ENCODE measurements around the gene MAD1L1. TPM values are rescaled to one million over a fixed set of nuclear protein-coding genes. Genes with fewer than 3 reads are reported as not detected.
A peak's percentile ranks its signal among the peaks of the same experiment; 100 is the strongest.

Gene MAD1L1
- total and polyA plus RNA-seq, 4 donors, result 29.3 to 44.1 (median 35.8) TPM

- no peaks in the 10 kb centered on the region for H3K27me3 ChIP-seq (ENCODE audit: control insufficient read depth, insufficient read depth, low read length)
- no peak overlapping the region for H3K27ac ChIP-seq (ENCODE audit: low read depth, low read length)
Measured at GRCh38 chr7:2261611-2262010, 28.9 kb upstream of the MAD1L1 start.

GRCh38 chr7:2260820-2261219 is 28.1 kb upstream of the MAD1L1 start:
- H3K36me3 ChIP-seq (ENCODE audit: control insufficient read depth, insufficient read depth, low read length), result peaks cover 75% of the 10 kb centered on the region
- H3K4me3 ChIP-seq (ENCODE audit: low read depth, low read length), result no peak overlapping the region
- 100% methylated on average over 1 of the region's 5 CpGs for WGBS (ENCODE audit: insufficient coverage)
- no peaks in the 10 kb centered on the region for H3K9me3 ChIP-seq (ENCODE audit: control insufficient read depth, insufficient read depth, low read length)
- H3K27me3 ChIP-seq (ENCODE audit: control insufficient read depth, insufficient read depth, low read length), result no peaks in the 10 kb centered on the region
- no peaks in the 10 kb centered on the region for H3K4me1 ChIP-seq (ENCODE audit: control insufficient read depth, insufficient read depth, low read length)
- no peak overlapping the region for H3K27ac ChIP-seq (ENCODE audit: low read depth, low read length)
- DNase-seq (ENCODE audit: low read depth in 4 of 6, low spot score in 6 of 6), result peak in 1 of 6 donors; percentile 28

More at GRCh38 chr7:2261611-2262010, 28.9 kb upstream of the MAD1L1 start:
- no peak for DNase-seq (ENCODE audit: low read depth in 4 of 6, low spot score in 6 of 6)
- WGBS (ENCODE audit: insufficient coverage), result 90% methylated on average over 14 of the region's 14 CpGs
- Histone ChIP-seq H3K36me3 (ENCODE audit: control insufficient read depth, insufficient read depth, low read length) (peaks cover 67% of the 10 kb centered on the region), H3K9me3 (ENCODE audit: control insufficient read depth, insufficient read depth, low read length) (no peaks in the 10 kb centered on the region), H3K4me1 (ENCODE audit: control insufficient read depth, insufficient read depth, low read length) (no peaks in the 10 kb centered on the region), H3K4me3 (ENCODE audit: low read depth, low read length) (no peak overlapping the region)

GRCh38 chr7:2259480-2259879 is 26.7 kb upstream of the MAD1L1 start:
- H3K4me1 ChIP-seq (ENCODE audit: control insufficient read depth, insufficient read depth, low read length), result no peaks in the 10 kb centered on the region
- H3K36me3 ChIP-seq (ENCODE audit: control insufficient read depth, insufficient read depth, low read length), result peaks cover 80% of the 10 kb centered on the region
- no peak overlapping the region for H3K4me3 ChIP-seq (ENCODE audit: low read depth, low read length)
- no peaks in the 10 kb centered on the region for H3K9me3 ChIP-seq (ENCODE audit: control insufficient read depth, insufficient read depth, low read length)
- no peaks in the 10 kb centered on the region for H3K27me3 ChIP-seq (ENCODE audit: control insufficient read depth, insufficient read depth, low read length)
- DNase-seq (ENCODE audit: low read depth in 4 of 6, low spot score in 6 of 6), result no peak
- H3K27ac ChIP-seq (ENCODE audit: low read depth, low read length), result no peak overlapping the region
- 85% methylated on average over 6 of the region's 9 CpGs for WGBS (ENCODE audit: insufficient coverage)

- no peak for DNase-seq (ENCODE audit: low read depth in 4 of 6, low spot score in 6 of 6)
- Histone ChIP-seq H3K4me3 (ENCODE audit: low read depth, low read length) (no peak overlapping the region), H3K9me3 (ENCODE audit: control insufficient read depth, insufficient read depth, low read length) (no peaks in the 10 kb centered on the region), H3K4me1 (ENCODE audit: control insufficient read depth, insufficient read depth, low read length) (no peaks in the 10 kb centered on the region), H3K27me3 (ENCODE audit: control insufficient read depth, insufficient read depth, low read length) (no peaks in the 10 kb centered on the region), H3K36me3 (ENCODE audit: control insufficient read depth, insufficient read depth, low read length) (peaks cover 80% of the 10 kb centered on the region), H3K27ac (ENCODE audit: low read depth, low read length) (no peak overlapping the region)
- 95% methylated on average over 33 of the region's 34 CpGs for WGBS (ENCODE audit: insufficient coverage)
Measured at GRCh38 chr7:2258661-2259365, 26.1 kb upstream of the MAD1L1 start.

GRCh38 chr7:2257651-2258050 is 24.9 kb upstream of the MAD1L1 start:
- no peak for DNase-seq (ENCODE audit: low read depth in 4 of 6, low spot score in 6 of 6)
- no peak overlapping the region for H3K27ac ChIP-seq (ENCODE audit: low read depth, low read length)
- no peaks in the 10 kb centered on the region for H3K27me3 ChIP-seq (ENCODE audit: control insufficient read depth, insufficient read depth, low read length)
- H3K9me3 ChIP-seq (ENCODE audit: control insufficient read depth, insufficient read depth, low read length), result no peaks in the 10 kb centered on the region
- WGBS (ENCODE audit: insufficient coverage), result 96% methylated on average over 11 of the region's 17 CpGs
- no peak overlapping the region for H3K4me3 ChIP-seq (ENCODE audit: low read depth, low read length)
- peaks cover 80% of the 10 kb centered on the region for H3K36me3 ChIP-seq (ENCODE audit: control insufficient read depth, insufficient read depth, low read length)
- H3K4me1 ChIP-seq (ENCODE audit: control insufficient read depth, insufficient read depth, low read length), result no peaks in the 10 kb centered on the region

GRCh38 chr7:2257046-2257551 is 24.4 kb upstream of the MAD1L1 start:
- H3K36me3 ChIP-seq (ENCODE audit: control insufficient read depth, insufficient read depth, low read length), result peaks cover 81% of the 10 kb centered on the region
- 97% methylated on average over 34 of the region's 38 CpGs for WGBS (ENCODE audit: insufficient coverage)
- no peak for DNase-seq (ENCODE audit: low read depth in 4 of 6, low spot score in 6 of 6)

GRCh38 chr7:2256306-2257045 is 23.7 kb upstream of the MAD1L1 start:
- Histone ChIP-seq H3K4me1 (ENCODE audit: control insufficient read depth, insufficient read depth, low read length) (no peaks in the 10 kb centered on the region), H3K27ac (ENCODE audit: low read depth, low read length) (no peak overlapping the region), H3K27me3 (ENCODE audit: control insufficient read depth, insufficient read depth, low read length) (no peaks in the 10 kb centered on the region), H3K9me3 (ENCODE audit: control insufficient read depth, insufficient read depth, low read length) (no peaks in the 10 kb centered on the region), H3K36me3 (ENCODE audit: control insufficient read depth, insufficient read depth, low read length) (peaks cover 82% of the 10 kb centered on the region), H3K4me3 (ENCODE audit: low read depth, low read length) (no peak overlapping the region)
- no peak for DNase-seq (ENCODE audit: low read depth in 4 of 6, low spot score in 6 of 6)
- 95% methylated on average over 38 of the region's 44 CpGs for WGBS (ENCODE audit: insufficient coverage)

More at GRCh38 chr7:2257046-2257551, 24.4 kb upstream of the MAD1L1 start:
- Histone ChIP-seq H3K27ac (ENCODE audit: low read depth, low read length) (no peak overlapping the region), H3K4me1 (ENCODE audit: control insufficient read depth, insufficient read depth, low read length) (no peaks in the 10 kb centered on the region), H3K4me3 (ENCODE audit: low read depth, low read length) (no peak overlapping the region), H3K9me3 (ENCODE audit: control insufficient read depth, insufficient read depth, low read length) (no peaks in the 10 kb centered on the region), H3K27me3 (ENCODE audit: control insufficient read depth, insufficient read depth, low read length) (no peaks in the 10 kb centered on the region)

GRCh38 chr7:2255145-2256139 is 22.7 kb upstream of the MAD1L1 start:
- Histone ChIP-seq H3K27ac (ENCODE audit: low read depth, low read length) (no peak overlapping the region), H3K27me3 (ENCODE audit: control insufficient read depth, insufficient read depth, low read length) (no peaks in the 10 kb centered on the region), H3K36me3 (ENCODE audit: control insufficient read depth, insufficient read depth, low read length) (peaks cover 88% of the 10 kb centered on the region), H3K9me3 (ENCODE audit: control insufficient read depth, insufficient read depth, low read length) (no peaks in the 10 kb centered on the region), H3K4me3 (ENCODE audit: low read depth, low read length) (no peak overlapping the region), H3K4me1 (ENCODE audit: control insufficient read depth, insufficient read depth, low read length) (no peaks in the 10 kb centered on the region)
- 94% methylated on average over 31 of the region's 33 CpGs for WGBS (ENCODE audit: insufficient coverage)
- no peak for DNase-seq (ENCODE audit: low read depth in 4 of 6, low spot score in 6 of 6)

All from spinal cord (tissue), 10 donors.